GM12801 (cell line): ENCODE results near the gene ZNF407.

ENCODE experiments used
- TF ChIP-seq, protein P1 (sequence below): IDR thresholded peaks from one replicate; pipeline ENCODE4 v1.5.1; 2011; ENCODE audit warnings: control low read depth; ENCODE audit not compliant: insufficient read length; ENCODE audit errors: extremely low read depth

ZNF407 gene

GRCh38 chr18:74661691-74662090 lies 64.0 kb downstream of the ZNF407 start:
- TF ChIP-seq, protein P1, sequence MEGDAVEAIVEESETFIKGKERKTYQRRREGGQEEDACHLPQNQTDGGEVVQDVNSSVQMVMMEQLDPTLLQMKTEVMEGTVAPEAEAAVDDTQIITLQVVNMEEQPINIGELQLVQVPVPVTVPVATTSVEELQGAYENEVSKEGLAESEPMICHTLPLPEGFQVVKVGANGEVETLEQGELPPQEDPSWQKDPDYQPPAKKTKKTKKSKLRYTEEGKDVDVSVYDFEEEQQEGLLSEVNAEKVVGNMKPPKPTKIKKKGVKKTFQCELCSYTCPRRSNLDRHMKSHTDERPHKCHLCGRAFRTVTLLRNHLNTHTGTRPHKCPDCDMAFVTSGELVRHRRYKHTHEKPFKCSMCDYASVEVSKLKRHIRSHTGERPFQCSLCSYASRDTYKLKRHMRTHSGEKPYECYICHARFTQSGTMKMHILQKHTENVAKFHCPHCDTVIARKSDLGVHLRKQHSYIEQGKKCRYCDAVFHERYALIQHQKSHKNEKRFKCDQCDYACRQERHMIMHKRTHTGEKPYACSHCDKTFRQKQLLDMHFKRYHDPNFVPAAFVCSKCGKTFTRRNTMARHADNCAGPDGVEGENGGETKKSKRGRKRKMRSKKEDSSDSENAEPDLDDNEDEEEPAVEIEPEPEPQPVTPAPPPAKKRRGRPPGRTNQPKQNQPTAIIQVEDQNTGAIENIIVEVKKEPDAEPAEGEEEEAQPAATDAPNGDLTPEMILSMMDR, result no peak

DNA sequence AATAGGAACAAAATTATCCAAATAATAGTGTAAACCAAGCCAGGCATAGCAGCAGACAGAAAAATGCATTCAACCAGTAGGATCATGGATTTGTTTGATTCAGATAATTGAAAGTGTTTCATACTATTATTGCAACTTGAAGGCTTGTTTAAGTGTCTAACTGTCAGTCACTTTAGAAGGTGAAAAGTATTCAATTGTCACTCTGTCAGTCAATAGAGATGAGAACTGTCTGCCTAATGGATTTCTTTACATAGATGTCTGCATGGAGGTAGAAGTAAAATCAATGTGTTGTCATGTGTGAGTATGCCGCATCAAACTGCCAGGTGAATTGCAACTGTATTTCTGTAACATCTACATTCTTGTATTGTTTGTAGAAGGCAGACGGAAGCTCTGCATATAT lies 65.0 kb downstream of the ZNF407 start:
- TF ChIP-seq, protein P1, result no peak

GRCh38 chr18:74665346-74665745 lies 67.7 kb downstream of the ZNF407 start:
- TF ChIP-seq, protein P1, result no peak

DNA sequence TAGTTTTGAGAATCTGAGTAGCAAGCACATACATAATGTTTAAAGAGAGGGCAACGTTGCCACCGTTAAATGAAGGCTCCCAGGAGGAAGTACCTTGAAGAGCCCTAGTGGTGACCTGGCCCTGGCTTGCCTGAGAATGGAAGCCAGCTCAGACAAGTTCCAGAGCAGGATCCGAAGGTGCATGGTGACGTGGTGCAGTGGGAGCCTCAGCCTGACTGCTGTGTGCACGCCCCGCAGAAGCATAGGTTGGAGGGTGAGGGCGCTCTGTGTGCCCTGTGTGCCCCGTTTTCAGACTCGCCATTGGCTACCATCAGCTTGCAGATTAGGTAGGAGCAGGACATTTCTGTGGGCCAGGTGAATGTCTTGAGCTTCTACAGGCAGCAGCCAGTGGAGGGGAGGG lies 68.2 kb downstream of the ZNF407 start:
- TF ChIP-seq, protein P1, result no peak

DNA sequence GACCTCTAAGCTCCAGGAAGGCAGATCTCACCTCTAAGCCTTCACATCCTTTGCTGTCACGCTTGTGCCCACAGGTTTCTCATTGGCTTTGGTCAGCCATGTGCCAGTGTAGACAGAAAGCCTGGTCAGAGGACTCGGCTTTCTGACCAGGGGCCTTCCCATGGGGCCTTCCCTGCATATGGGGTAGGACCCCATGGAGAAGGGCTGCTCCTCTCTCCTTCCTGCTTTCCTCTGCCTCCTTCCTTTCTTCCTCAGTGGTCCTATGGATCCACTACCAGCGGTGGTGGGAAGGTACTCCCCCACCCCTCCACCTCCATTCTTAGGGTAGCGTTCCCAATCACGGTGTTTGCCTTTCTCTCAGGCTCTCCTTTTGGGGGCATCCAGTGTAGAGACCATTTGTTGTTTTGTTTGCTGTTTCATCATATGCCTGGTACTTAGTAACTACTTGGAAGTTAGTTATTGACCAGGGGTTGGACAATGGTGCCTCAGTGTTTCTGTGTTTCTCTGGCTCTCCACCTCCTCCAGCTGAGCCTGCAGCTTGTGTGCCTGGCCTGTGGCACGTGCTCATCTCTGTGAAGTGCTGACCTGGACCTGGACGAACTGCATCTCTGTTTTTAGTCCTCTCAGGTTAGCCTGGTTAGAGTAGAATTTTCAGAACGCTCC lies 71.6 kb downstream of the ZNF407 start:
- TF ChIP-seq, protein P1, result no peak

- TF ChIP-seq, protein P1, result no peak
These were observed 74.7 kb downstream of the ZNF407 start for GRCh38 chr18:74672371-74672770.

- TF ChIP-seq, protein P1, result no peak
These were observed 76.8 kb downstream of the ZNF407 start for GRCh38 chr18:74674487-74674886.
